Measurements from ENCODE around the gene CNNM4.

CNNM4 gene

DNA sequence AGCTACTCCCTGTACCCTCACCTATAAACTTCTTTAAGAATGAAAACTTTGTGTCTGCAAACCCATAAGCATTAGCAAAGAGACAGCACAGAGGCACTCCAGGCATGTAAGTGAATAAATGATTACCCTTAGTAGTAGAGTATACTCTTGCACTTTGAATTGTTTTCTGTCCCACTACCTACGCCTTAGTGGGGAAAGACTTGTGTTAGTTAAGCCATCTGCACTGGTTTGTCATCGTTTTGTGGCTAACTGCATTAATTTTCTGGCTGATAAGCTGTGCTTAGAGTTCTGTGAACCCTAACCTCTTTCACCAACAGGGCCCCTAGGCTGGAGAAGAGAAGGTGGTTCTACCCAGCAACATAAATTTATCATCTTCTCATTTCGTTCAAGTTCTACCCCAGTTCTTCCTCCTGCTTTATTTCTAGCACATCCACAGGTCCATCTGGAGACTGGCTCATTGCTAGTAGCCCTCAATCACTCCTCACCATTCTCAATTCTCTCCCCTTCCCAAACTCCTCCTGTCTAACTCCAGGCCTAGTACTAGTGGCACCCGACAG, 21.5 kb upstream of the CNNM4 start:
- peak overlapping the region; percentile 91 for H3K4me3 ChIP-seq (ENCODE audit: low read depth, low read length)
- no peak for DNase-seq (ENCODE audit: low read depth)
- TF ChIP-seq, protein P1, sequence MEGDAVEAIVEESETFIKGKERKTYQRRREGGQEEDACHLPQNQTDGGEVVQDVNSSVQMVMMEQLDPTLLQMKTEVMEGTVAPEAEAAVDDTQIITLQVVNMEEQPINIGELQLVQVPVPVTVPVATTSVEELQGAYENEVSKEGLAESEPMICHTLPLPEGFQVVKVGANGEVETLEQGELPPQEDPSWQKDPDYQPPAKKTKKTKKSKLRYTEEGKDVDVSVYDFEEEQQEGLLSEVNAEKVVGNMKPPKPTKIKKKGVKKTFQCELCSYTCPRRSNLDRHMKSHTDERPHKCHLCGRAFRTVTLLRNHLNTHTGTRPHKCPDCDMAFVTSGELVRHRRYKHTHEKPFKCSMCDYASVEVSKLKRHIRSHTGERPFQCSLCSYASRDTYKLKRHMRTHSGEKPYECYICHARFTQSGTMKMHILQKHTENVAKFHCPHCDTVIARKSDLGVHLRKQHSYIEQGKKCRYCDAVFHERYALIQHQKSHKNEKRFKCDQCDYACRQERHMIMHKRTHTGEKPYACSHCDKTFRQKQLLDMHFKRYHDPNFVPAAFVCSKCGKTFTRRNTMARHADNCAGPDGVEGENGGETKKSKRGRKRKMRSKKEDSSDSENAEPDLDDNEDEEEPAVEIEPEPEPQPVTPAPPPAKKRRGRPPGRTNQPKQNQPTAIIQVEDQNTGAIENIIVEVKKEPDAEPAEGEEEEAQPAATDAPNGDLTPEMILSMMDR (IDR thresholded peaks at IDR 0.05; ENCODE audit: control insufficient read depth, extremely low read depth, insufficient read depth) = no peak

DNA sequence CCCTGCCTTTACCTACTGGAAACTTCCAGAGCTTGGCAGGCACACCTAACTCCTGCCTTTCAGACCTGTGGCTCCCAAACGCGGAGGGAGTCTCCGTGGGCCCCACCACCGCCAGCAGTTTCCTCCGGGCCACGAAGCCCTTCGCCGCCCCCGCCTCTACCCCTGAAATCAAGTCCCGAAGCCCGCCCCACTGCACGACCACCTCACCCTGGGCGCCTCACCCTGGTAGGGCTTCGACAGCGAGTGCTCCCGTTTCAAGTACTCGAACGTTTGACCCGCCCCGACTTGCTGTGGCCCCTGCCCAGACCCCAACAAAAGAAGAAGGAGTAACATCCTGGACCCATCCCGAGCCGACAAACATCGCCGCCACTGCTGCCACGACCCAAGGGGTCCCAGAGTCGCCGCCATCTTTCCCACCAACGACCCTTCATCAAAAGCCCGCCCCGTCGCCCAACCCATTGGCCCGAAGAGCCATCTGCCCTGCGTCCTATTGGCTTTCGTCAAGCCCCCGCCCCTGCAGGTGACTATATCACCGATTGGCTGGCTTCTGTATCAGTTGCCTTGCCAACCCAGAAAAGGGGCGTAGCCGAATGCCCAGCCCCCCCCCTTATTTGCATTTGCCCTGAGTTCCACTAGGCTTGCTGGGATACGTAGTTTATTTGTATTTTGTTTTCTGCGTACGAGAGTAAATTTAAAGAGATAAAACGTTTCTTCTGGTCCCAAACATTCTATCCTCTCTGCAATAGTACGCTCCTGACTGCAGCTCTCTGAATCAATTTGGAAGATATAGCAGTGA, 20.9 kb upstream of the CNNM4 start, which contains the start of gene LMAN2L:
Gene LMAN2L (minus strand): TSS at position 432 of the 796 bp plus-strand sequence. CDS start 24 bp downstream, at position 408.
- H3K4me3 ChIP-seq (ENCODE audit: low read depth, low read length) = peak within 1 kb of the TSS; percentile 91
- peak; percentile 87 for DNase-seq (ENCODE audit: low read depth)
- TF ChIP-seq, protein P1 (IDR thresholded peaks at IDR 0.05; ENCODE audit: control insufficient read depth, extremely low read depth, insufficient read depth) = 0 out of 2 replicates have a peak, but pooled peaks have one; percentile 4

DNA sequence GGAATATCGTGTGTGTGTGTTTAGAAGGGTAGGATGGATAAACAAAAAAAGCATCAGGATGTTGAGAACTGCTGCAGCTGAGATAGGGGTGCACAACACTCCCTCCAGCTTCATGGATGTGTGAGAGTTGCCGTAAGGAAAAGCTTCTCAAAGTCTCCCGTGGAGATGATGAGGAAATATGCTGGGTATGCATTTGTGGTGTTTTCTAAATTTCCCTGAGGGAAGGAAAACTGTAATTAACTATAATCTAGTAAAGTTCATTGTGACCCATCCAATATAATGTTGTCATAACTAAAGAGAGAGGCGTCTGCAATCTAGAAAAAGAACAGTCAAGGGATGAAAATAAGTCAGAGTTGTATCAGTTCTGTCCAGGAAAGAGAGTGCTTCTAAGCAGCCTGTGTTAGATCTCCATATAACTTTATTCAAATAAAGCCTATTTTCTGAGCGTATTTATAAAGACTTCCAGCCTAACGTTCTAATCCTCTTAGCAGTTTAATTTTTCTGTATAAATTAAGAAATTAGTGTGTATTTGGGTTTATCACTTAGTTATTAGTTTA, 13.6 kb upstream of the CNNM4 start:
- TF ChIP-seq, protein P1 (IDR thresholded peaks at IDR 0.05; ENCODE audit: control insufficient read depth, extremely low read depth, insufficient read depth) = no peak
- H3K4me3 ChIP-seq (ENCODE audit: low read depth, low read length) = no peak overlapping the region
- DNase-seq (ENCODE audit: low read depth) = no peak

DNA sequence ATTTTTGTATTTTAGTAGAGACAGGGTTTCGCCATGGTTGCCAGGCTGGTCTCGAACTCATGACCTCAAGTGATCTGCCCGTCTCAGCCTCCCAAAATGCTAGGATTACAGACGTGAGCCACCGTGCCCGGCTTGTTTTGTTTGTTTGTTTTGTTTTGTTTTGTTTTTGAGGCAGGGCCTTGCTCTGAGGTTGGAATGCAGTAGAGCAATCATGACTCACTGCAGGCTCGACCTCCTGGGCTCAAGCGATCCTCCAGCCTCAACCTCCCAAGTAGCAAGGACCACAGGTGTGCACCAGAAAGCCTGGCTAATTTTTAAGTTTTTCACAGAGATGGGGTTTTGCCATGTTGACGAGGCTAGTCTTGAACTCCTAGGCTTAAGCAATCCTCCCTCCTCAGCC, 8.9 kb upstream of the CNNM4 start:
- no peak for DNase-seq (ENCODE audit: low read depth)
- H3K4me3 ChIP-seq (ENCODE audit: low read depth, low read length) = no peak overlapping the region
- TF ChIP-seq, protein P1 (IDR thresholded peaks at IDR 0.05; ENCODE audit: control insufficient read depth, extremely low read depth, insufficient read depth) = no peak

DNA sequence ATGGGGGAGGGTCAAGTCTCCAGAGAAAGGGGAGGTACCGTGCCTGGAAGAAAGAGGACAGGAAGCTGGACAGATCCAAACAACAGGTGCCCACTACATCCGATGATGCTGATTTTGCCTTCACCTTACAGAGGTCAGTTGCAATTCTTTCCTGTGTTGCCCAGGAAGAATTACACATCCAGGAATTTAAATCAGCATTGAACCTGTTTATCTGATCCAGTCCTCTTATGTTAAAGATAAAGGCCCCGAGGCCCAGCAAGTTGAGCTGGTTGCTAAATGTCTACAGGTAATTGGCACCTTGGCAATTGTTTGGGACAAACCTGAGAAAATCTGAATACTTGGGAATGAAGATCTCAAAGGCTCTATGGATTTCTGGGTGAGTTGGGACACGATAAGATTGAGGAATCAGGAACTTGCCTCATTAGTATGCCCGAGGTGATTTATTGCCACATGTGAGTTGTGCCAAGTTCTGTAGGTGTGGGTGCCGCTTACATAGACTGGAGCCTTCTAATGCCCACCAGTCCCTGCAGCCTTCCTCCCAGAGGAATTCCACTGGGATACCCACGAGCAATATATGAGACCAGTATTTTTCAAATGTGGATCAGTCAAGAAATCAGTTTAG, 6.9 kb upstream of the CNNM4 start:
- no peak overlapping the region for H3K4me3 ChIP-seq (ENCODE audit: low read depth, low read length)
- TF ChIP-seq, protein P1 (IDR thresholded peaks at IDR 0.05; ENCODE audit: control insufficient read depth, extremely low read depth, insufficient read depth) = no peak

DNA sequence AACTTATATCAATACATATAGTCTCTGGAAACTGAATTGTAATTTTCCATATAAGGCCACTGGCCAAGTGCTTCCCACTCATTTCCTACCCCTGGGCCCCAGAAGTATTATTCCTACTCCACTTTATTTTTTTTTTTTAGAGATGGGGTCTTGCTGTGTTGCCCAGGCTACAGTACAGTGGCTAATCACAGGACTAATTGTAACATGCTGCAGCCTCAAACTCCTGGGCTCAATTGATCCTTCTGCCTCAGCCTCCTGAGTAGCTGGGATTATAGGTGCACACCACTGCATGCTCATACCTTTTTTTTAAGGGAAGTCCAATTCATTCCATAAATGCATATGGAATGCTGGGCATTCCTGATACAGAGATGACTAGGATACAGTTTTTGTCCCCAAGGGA, 6.4 kb upstream of the CNNM4 start:
- no peak for DNase-seq (ENCODE audit: low read depth)
- H3K4me3 ChIP-seq (ENCODE audit: low read depth, low read length) = no peak overlapping the region
- TF ChIP-seq, protein P1 (IDR thresholded peaks at IDR 0.05; ENCODE audit: control insufficient read depth, extremely low read depth, insufficient read depth) = no peak

More for the DNA sequence above, 6.9 kb upstream of the CNNM4 start:
- no peak for DNase-seq (ENCODE audit: low read depth)
